ENCODE measurements around the gene SLC25A43.

SLC25A43 gene

DNA sequence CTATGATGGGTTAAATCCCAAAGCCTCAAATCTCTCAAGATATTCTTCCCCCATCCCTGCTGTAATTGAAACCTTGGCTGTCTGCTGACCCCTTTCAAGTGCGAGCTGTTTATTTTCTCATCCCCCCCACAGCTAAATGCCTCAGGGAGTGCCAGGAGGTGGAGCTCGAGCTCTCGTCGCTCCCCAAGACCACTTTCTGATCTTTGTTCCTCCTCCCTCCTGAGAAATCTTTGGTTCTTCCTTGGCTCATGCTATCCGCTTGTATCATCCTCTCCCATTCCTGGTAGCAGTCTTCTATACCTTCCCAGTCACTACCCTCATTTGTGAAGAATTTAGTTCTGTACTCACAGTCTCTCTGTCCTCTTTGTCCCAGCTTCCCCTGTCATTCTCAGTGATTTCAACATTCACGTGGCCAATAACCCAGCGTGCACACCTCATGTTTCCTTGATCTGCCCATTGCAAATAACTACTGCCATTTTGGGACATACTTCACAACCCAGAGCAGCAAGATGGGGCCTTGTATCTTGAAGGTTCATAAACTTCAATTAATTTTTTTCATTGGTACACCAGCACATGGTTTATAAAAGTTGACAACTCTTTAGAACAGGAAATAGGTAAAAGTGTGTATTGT is 9.2 kb upstream of the SLC25A43 start:
- Mint-ChIP-seq H3K27ac (no peak overlapping the region), H3K27me3 (ENCODE audit: low read depth, poor library complexity) (peaks cover 2% of the 10 kb centered on the region), H3K36me3 (ENCODE audit: low read depth) (peaks cover 4% of the 10 kb centered on the region), H3K4me3 (peak overlapping the region; percentile 62), H3K9me3 (peaks cover 76% of the 10 kb centered on the region), H3K4me1 (peaks cover 21% of the 10 kb centered on the region)
- DNase-seq = peak; percentile 15
- TF ChIP-seq CTCF (IDR thresholded peaks at IDR 0.05) = no peak

DNA sequence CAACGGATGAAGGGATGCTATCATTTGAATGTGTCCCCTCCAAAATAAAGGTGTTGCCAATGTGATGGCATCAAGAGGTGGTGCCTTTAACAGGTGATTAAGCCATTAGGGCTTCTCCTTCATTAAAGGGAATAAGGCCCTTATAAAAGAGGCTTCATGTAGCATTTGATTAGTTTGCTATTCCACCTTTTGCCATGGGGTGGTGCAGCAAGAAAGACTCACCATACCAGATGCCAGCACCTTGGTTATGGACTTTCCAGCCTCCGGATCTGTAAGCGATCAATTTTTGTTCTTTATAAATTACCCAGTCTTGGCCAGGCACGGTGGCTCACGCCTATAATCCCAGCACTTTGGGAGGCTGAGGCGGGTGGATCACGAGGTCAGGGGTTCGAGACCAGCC is 7.9 kb upstream of the SLC25A43 start:
- Mint-ChIP-seq H3K27ac (no peak overlapping the region), H3K36me3 (ENCODE audit: low read depth) (peaks cover 4% of the 10 kb centered on the region), H3K4me3 (no peak overlapping the region), H3K9me3 (peaks cover 71% of the 10 kb centered on the region), H3K27me3 (ENCODE audit: low read depth, poor library complexity) (peaks cover 2% of the 10 kb centered on the region), H3K4me1 (peaks cover 21% of the 10 kb centered on the region)
- no peak for DNase-seq
- TF ChIP-seq CTCF (IDR thresholded peaks at IDR 0.05) = no peak

DNA sequence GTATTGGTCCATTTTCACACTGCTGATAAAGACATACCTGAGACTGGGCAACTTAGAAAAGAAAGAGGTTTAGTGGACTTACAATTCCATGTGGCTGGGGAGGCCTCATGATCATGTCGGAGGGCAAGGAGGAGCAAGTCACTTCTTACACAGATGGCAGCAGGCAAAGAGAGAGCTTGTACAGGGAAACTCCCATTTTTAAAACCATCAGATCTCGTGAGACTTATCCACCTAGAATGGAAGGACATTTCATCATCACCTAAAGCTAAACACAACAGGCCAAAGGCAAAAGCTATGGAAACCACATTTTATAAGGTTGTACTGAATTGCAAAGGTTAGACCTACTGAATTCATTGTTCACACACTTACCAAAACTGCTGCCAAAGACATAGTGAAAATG is 6.0 kb upstream of the SLC25A43 start:
- TF ChIP-seq CTCF (IDR thresholded peaks at IDR 0.05) = no peak
- DNase-seq = no peak
- H3K4me3 Mint-ChIP-seq = no peak overlapping the region
- H3K36me3 Mint-ChIP-seq (ENCODE audit: low read depth) = peaks cover 4% of the 10 kb centered on the region
- H3K27ac Mint-ChIP-seq = no peak overlapping the region
- peaks cover 72% of the 10 kb centered on the region for H3K9me3 Mint-ChIP-seq
- peaks cover 2% of the 10 kb centered on the region for H3K27me3 Mint-ChIP-seq (ENCODE audit: low read depth, poor library complexity)
- H3K4me1 Mint-ChIP-seq = peaks cover 21% of the 10 kb centered on the region

DNA sequence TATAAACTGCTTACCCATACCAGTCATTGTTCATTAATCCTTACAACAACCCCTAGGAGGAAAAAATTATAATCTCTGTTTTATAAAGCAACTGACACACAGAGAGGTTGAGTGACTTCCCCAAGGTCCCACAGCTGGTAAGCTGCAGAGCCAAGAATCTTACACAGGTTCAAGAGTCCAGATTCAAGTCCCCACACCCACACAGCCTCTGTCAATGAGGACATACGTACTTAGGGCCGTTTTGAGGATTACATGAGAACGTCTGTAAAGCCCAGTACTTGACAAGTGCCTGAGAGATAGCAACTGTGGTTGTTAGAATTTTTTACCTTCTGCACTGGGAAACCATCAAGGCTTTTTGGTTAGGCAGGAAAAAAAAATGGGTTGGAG is 556 bp upstream of the SLC25A43 start:
- Mint-ChIP-seq H3K36me3 (ENCODE audit: low read depth) (peaks cover 3% of the 10 kb centered on the region), H3K27me3 (ENCODE audit: low read depth, poor library complexity) (peaks cover 2% of the 10 kb centered on the region), H3K27ac (no peak overlapping the region), H3K4me3 (peak overlapping the region; percentile 81), H3K9me3 (peaks cover 55% of the 10 kb centered on the region), H3K4me1 (no peaks in the 10 kb centered on the region)
- DNase-seq = no peak
- TF ChIP-seq CTCF (IDR thresholded peaks at IDR 0.05) = no peak

GRCh38 chrX:119399772-119400101 is 601 bp downstream of the SLC25A43 start:
- DNase-seq = no peak
- TF ChIP-seq CTCF (IDR thresholded peaks at IDR 0.05) = no peak
- peaks cover 45% of the 10 kb centered on the region for H3K9me3 Mint-ChIP-seq
- H3K36me3 Mint-ChIP-seq (ENCODE audit: low read depth) = no peaks in the 10 kb centered on the region
- no peaks in the 10 kb centered on the region for H3K27me3 Mint-ChIP-seq (ENCODE audit: low read depth, poor library complexity)
- no peaks in the 10 kb centered on the region for H3K4me1 Mint-ChIP-seq
- H3K4me3 Mint-ChIP-seq = peak overlapping the region; percentile 79
- H3K27ac Mint-ChIP-seq = no peak overlapping the region

DNA sequence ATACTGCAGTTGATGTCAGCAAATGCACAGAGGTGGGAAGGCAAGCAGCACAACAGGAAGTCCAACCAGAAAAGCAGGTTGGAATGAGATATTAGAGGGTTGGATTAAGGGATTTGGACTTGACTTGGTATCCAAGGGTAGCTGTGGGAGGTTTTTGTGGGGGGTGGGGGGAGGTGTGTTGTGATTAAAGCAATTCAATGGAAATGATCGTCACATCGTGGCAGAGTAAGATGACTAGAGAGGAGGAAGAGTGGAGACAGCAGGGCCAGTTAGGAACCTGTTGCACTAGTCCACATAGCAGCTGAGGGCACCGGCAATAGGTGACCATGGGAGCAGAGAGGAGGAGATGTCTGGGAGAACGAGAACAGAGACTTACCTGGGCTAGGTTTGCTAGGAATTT is 2.4 kb downstream of the SLC25A43 start:
- H3K4me1 Mint-ChIP-seq = no peaks in the 10 kb centered on the region
- no peak overlapping the region for H3K4me3 Mint-ChIP-seq
- DNase-seq = no peak
- TF ChIP-seq CTCF (IDR thresholded peaks at IDR 0.05) = no peak
- no peak overlapping the region for H3K27ac Mint-ChIP-seq
- no peaks in the 10 kb centered on the region for H3K36me3 Mint-ChIP-seq (ENCODE audit: low read depth)
- no peaks in the 10 kb centered on the region for H3K27me3 Mint-ChIP-seq (ENCODE audit: low read depth, poor library complexity)
- H3K9me3 Mint-ChIP-seq = peaks cover 38% of the 10 kb centered on the region
